Muscle layer of colon (tissue), 2 donors: Measurements from ENCODE around the gene NCKAP5.

Experiments used
- H3K27ac ChIP-seq: one replicate; pipeline ENCODE4 v1.7.0; 2013; ENCODE audit warnings: low read depth, mild to moderate bottlenecking, low read length, moderate library complexity
- H3K27me3 ChIP-seq, 2 donors: one replicate each; pipeline ENCODE4 v1.7.0; 2013; ENCODE audit warnings: low read length in 2 of 2, mild to moderate bottlenecking in 2 of 2; ENCODE audit not compliant: insufficient read depth in 2 of 2, control insufficient read depth in 1 of 2
- H3K36me3 ChIP-seq: one replicate; pipeline ENCODE4 v1.7.0; 2013; ENCODE audit warnings: mild to moderate bottlenecking, low read length; ENCODE audit not compliant: insufficient read depth
- H3K4me1 ChIP-seq: one replicate; pipeline ENCODE4 v1.7.0; 2013; ENCODE audit warnings: mild to moderate bottlenecking, low read length; ENCODE audit not compliant: insufficient read depth
- H3K4me3 ChIP-seq, 2 donors: one replicate each; pipeline ENCODE4 v1.7.0; 2013; ENCODE audit warnings: low read length in 2 of 2, low read depth in 1 of 2, mild to moderate bottlenecking in 1 of 2, moderate library complexity in 1 of 2
- H3K9ac ChIP-seq: one replicate; pipeline ENCODE4 v1.7.0; 2013; ENCODE audit warnings: low read length
- H3K9me3 ChIP-seq: one replicate; pipeline ENCODE4 v1.7.0; 2013; ENCODE audit warnings: mild to moderate bottlenecking, low read length
- donor health status: abdominal sarcoma.
- donor health status: Adenocarcinoma of cecum.

Gene NCKAP5

GRCh38 chr2:132730611-132731010 is 837.7 kb downstream of the NCKAP5 start:
- no peaks in the 10 kb centered on the region for H3K36me3 ChIP-seq
- H3K4me3 ChIP-seq = no peak overlapping the region
- no peak overlapping the region for H3K9ac ChIP-seq
- no peak overlapping the region for H3K27ac ChIP-seq
- no peaks in the 10 kb centered on the region for H3K27me3 ChIP-seq
- no peaks in the 10 kb centered on the region for H3K9me3 ChIP-seq
- no peaks in the 10 kb centered on the region for H3K4me1 ChIP-seq

DNA sequence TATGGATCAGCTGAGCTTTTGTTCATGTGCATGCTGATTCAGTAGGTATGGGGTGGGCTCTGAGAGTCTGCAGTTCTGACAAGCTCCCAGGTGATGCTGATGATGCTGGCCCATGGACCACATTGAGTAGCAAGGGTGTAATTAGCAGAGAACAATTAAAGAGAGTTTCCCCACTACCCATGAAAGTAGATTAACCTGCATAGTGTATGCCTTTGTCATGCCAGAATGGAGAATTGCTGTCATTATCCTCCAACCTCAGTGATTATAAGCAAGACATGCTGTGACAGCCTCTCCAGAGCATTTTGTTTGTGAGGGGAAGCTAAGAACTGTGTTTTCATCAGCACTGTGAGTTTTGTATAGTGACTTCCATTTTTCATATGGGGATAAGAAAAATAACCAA is 838.7 kb downstream of the NCKAP5 start:
- no peak overlapping the region for H3K4me3 ChIP-seq
- H3K9me3 ChIP-seq = no peaks in the 10 kb centered on the region
- H3K4me1 ChIP-seq = no peaks in the 10 kb centered on the region
- no peaks in the 10 kb centered on the region for H3K27me3 ChIP-seq
- no peaks in the 10 kb centered on the region for H3K36me3 ChIP-seq
- H3K27ac ChIP-seq = no peak overlapping the region
- no peak overlapping the region for H3K9ac ChIP-seq

- Histone ChIP-seq H3K27me3 (no peaks in the 10 kb centered on the region), H3K4me1 (no peaks in the 10 kb centered on the region), H3K9me3 (no peaks in the 10 kb centered on the region), H3K4me3 (no peak overlapping the region), H3K36me3 (no peaks in the 10 kb centered on the region), H3K27ac (no peak overlapping the region), H3K9ac (no peak overlapping the region)
Measured at GRCh38 chr2:132726155-132726554, 842.1 kb downstream of the NCKAP5 start.

DNA sequence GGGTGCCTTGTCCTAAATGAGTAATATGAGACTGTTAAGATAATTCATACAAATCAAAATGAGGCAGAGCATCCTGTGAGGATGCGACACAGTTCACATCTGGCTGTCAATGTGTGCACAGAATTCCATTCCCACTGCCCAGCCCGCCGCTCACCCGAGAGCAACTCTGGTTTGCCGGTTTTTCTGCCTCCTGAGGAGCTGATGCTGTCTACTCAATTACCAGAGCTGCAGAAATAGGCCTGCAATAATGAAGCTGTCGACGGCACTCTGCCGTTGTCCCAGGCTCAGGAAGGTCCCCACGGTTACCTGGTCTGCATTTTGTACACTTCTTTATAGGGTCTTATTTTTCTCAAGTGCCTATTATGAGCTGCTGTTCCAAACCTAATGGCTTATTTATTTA is 842.5 kb downstream of the NCKAP5 start:
- Histone ChIP-seq H3K36me3 (no peaks in the 10 kb centered on the region), H3K27ac (no peak overlapping the region), H3K9me3 (no peaks in the 10 kb centered on the region), H3K4me3 (no peak overlapping the region), H3K9ac (no peak overlapping the region), H3K27me3 (no peaks in the 10 kb centered on the region), H3K4me1 (no peaks in the 10 kb centered on the region)

- Histone ChIP-seq H3K27me3 (no peaks in the 10 kb centered on the region), H3K9me3 (no peaks in the 10 kb centered on the region), H3K27ac (no peak overlapping the region), H3K36me3 (no peaks in the 10 kb centered on the region), H3K4me3 (no peak overlapping the region), H3K9ac (no peak overlapping the region), H3K4me1 (no peaks in the 10 kb centered on the region)
Measured at GRCh38 chr2:132725148-132725547, 843.1 kb downstream of the NCKAP5 start.

DNA sequence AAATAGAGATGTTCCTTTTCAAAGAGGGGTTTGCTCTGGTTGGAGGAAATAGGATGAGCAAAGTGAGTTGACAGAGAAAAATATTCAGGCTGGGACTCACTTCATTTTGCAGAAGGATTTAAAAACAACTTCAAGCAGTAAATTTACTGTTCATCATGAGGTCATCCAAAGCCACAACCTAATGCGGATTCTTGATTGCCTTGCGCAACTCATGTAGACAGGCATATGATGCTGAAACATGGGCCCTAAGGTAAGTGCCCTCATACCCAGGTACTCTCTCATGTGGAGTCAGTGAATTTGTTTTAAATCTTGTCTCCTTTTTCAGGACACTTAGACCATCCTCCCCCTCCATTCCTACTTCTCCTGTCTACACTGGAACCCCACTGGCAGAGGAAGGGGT is 846.3 kb downstream of the NCKAP5 start:
- no peak overlapping the region for H3K27ac ChIP-seq
- no peak overlapping the region for H3K9ac ChIP-seq
- H3K36me3 ChIP-seq = no peaks in the 10 kb centered on the region
- H3K27me3 ChIP-seq = no peaks in the 10 kb centered on the region
- H3K9me3 ChIP-seq = no peaks in the 10 kb centered on the region
- no peak overlapping the region for H3K4me3 ChIP-seq
- no peaks in the 10 kb centered on the region for H3K4me1 ChIP-seq

DNA sequence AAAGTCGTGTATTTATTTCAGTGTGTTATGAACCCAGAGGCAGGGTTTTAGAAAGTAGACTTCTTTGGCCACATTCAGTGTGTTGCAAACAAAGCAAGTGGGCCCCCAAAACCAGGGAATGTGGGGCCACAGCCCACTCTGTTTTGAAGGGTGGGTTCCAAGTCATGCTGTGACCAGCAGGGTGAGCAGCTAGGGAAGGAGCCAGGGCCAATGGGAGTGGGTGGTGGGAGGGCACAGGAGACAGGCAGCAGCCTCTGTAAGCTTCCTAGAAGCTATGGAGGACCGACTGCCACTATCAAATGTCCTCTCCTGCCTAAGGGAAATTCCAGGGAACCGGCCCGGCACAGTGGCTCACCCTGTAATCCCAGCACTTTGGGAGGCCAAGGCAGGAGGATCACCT is 847.9 kb downstream of the NCKAP5 start:
- Histone ChIP-seq H3K36me3 (no peaks in the 10 kb centered on the region), H3K9me3 (no peaks in the 10 kb centered on the region), H3K27me3 (no peaks in the 10 kb centered on the region), H3K9ac (no peak overlapping the region), H3K4me1 (no peaks in the 10 kb centered on the region), H3K4me3 (no peak overlapping the region), H3K27ac (no peak overlapping the region)

DNA sequence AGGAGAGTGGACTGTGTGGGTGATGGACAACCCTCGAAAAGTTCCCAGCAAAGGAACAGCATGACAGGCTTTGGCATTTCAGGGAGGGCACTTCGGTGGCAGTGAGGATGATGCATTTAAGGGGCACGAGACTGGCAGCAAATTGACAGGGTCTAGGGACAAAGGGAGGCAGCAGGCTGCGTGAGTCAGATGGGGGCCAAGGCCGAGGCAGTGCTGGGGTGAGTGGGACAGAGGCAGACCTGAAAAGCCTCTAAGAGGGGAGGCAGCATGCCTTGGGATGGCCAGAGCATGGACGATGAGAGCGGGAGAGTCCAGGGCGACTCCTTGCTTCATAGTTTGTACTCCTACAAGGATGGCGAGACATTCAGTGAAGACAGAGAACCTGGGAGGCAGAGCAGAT is 848.8 kb downstream of the NCKAP5 start:
- Histone ChIP-seq H3K4me1 (no peaks in the 10 kb centered on the region), H3K4me3 (no peak overlapping the region), H3K9ac (no peak overlapping the region), H3K27me3 (no peaks in the 10 kb centered on the region), H3K36me3 (no peaks in the 10 kb centered on the region), H3K27ac (no peak overlapping the region), H3K9me3 (no peaks in the 10 kb centered on the region)

- Histone ChIP-seq H3K4me1 (no peaks in the 10 kb centered on the region), H3K27me3 (no peaks in the 10 kb centered on the region), H3K36me3 (no peaks in the 10 kb centered on the region), H3K9ac (no peak overlapping the region), H3K4me3 (no peak overlapping the region), H3K27ac (no peak overlapping the region), H3K9me3 (no peaks in the 10 kb centered on the region)
Measured at GRCh38 chr2:132716954-132717353, 851.3 kb downstream of the NCKAP5 start.

- Histone ChIP-seq H3K27me3 (no peaks in the 10 kb centered on the region), H3K27ac (no peak overlapping the region), H3K9me3 (no peaks in the 10 kb centered on the region), H3K4me3 (no peak overlapping the region), H3K4me1 (no peaks in the 10 kb centered on the region), H3K36me3 (no peaks in the 10 kb centered on the region), H3K9ac (no peak overlapping the region)
Measured at GRCh38 chr2:132715386-132716351, 852.6 kb downstream of the NCKAP5 start.

DNA sequence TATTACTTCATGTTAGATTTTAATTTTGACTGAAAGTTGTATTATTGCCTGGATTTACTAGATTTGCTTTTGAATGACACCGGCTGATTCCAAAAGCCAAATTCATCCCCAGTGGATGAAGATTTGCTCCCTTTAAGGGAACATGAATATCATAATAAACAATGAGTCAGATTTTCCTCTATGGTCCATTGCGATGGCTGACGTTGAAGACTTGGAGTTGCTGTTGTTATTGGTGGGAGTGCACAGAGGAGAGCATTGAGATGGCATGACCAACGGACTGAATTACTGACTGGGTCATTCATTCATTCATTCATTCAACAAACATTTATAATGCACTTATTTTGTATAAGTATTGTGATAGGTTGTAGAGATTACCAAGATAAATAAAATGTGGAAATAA is 864.9 kb downstream of the NCKAP5 start:
- H3K36me3 ChIP-seq = no peaks in the 10 kb centered on the region
- H3K27ac ChIP-seq = no peak overlapping the region
- no peaks in the 10 kb centered on the region for H3K27me3 ChIP-seq
- no peak overlapping the region for H3K4me3 ChIP-seq
- no peak overlapping the region for H3K9ac ChIP-seq
- H3K9me3 ChIP-seq = no peaks in the 10 kb centered on the region
- H3K4me1 ChIP-seq = no peaks in the 10 kb centered on the region

DNA sequence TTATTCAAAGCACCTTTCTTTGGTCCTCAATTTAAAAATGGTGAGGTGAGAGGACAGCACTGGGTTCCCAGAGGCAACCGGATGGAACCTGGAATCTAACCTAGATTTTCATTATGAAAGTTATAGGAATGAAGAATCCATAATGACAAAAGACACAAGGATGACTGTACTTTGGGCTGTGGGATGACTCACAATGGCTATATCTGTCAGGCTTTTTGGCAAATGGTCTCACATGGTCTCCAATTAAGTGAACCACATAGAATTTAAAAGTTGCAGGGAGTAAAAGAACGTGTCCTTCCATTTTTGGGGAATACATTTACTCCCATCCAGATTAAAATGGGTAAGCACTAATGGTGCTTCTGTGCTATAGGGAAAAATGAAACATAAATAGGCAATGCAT is 866.5 kb downstream of the NCKAP5 start:
- no peak overlapping the region for H3K4me3 ChIP-seq
- H3K27me3 ChIP-seq = no peaks in the 10 kb centered on the region
- H3K4me1 ChIP-seq = no peaks in the 10 kb centered on the region
- H3K36me3 ChIP-seq = no peaks in the 10 kb centered on the region
- no peak overlapping the region for H3K9ac ChIP-seq
- H3K9me3 ChIP-seq = no peaks in the 10 kb centered on the region
- H3K27ac ChIP-seq = no peak overlapping the region
